HepG2 (cell line): Measurements from ENCODE around the gene SETD1B.

Experiments
- ATF3 ChIP-seq: sonication (generic); formaldehyde crosslinking; IDR thresholded peaks from 2 replicates; pipeline ENCODE4 v1.4.0; 2020; ENCODE audit warnings: missing genetic modification reagents
- FLYWCH1 ChIP-seq: sonication (generic); formaldehyde crosslinking; IDR thresholded peaks from 2 replicates; pipeline ENCODE4 v1.8.1; 2023; ENCODE audit warnings: mild to moderate bottlenecking, missing genetic modification reagents
- HDAC2 ChIP-seq: sonication (generic); formaldehyde crosslinking; IDR thresholded peaks from 2 replicates; pipeline ENCODE4 v1.4.0; 2020; ENCODE audit warnings: missing genetic modification reagents
- MAFF ChIP-seq: IDR thresholded peaks from 2 replicates; pipeline ENCODE4 v1.6.1; 2011; ENCODE audit warnings: low read depth, low read length, improper control_type of control experiment
- POLR2AphosphoS5 ChIP-seq: IDR thresholded peaks from 2 replicates; pipeline ENCODE4 v1.6.1; 2012; ENCODE audit warnings: low read depth, low read length
- TF ChIP-seq, protein P1 (sequence below): sonication (generic); formaldehyde crosslinking; IDR thresholded peaks from 2 replicates; pipeline ENCODE4 v1.5.0; 2020; ENCODE audit warnings: mild to moderate bottlenecking, missing genetic modification reagents, moderate library complexity

DNA sequence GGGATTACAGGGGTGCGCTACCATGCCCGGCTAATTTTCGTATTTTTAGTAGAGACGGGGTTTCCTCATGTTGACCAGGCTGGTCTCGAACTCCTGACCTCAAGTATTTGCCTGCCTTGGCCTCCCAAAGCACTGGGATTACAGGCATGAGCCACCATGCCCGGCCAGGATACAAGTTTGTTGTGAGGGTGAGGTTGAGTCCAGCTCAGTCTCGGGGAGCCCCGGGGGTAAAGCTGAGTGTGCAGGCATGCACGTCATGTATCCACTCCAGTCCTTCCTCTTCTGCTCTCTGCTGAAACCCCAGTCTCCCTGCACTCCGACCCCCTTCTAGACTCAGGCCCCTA lies 54.5 kb downstream of the SETD1B start:
- TF ChIP-seq MAFF (no peak), FLYWCH1 (no peak), ATF3 (CRISPR knock-in tag) (no peak), HDAC2 (CRISPR knock-in tag) (no peak), POLR2AphosphoS5 (no peak)
- TF ChIP-seq, protein P1, sequence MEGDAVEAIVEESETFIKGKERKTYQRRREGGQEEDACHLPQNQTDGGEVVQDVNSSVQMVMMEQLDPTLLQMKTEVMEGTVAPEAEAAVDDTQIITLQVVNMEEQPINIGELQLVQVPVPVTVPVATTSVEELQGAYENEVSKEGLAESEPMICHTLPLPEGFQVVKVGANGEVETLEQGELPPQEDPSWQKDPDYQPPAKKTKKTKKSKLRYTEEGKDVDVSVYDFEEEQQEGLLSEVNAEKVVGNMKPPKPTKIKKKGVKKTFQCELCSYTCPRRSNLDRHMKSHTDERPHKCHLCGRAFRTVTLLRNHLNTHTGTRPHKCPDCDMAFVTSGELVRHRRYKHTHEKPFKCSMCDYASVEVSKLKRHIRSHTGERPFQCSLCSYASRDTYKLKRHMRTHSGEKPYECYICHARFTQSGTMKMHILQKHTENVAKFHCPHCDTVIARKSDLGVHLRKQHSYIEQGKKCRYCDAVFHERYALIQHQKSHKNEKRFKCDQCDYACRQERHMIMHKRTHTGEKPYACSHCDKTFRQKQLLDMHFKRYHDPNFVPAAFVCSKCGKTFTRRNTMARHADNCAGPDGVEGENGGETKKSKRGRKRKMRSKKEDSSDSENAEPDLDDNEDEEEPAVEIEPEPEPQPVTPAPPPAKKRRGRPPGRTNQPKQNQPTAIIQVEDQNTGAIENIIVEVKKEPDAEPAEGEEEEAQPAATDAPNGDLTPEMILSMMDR (CRISPR knock-in tag): no peak
